Middle frontal gyrus (tissue), 1 donor: Measurements from ENCODE around the gene OR2T11.
"Not testable (repeated sequence)": the region's sequence is repeated elsewhere in the genome, so short reads cannot be mapped to it uniquely, and the experiment has no call there.

Source experiments
- DNase-seq: peaks from one replicate; pipeline ENCODE4 v3.0.0-alpha.2; 2015; ENCODE audit warnings: low spot score; ENCODE audit errors: extremely low spot score

The OR2T11 gene

GRCh38 chr1:248618878-248619277 is 16.0 kb downstream of the OR2T11 start:
- DNase-seq: no peak

- DNase-seq: no peak
Observed at GRCh38 chr1:248618119-248618518, 16.8 kb downstream of the OR2T11 start.

GRCh38 chr1:248613742-248614141 is 21.1 kb downstream of the OR2T11 start:
- no peak for DNase-seq

DNA sequence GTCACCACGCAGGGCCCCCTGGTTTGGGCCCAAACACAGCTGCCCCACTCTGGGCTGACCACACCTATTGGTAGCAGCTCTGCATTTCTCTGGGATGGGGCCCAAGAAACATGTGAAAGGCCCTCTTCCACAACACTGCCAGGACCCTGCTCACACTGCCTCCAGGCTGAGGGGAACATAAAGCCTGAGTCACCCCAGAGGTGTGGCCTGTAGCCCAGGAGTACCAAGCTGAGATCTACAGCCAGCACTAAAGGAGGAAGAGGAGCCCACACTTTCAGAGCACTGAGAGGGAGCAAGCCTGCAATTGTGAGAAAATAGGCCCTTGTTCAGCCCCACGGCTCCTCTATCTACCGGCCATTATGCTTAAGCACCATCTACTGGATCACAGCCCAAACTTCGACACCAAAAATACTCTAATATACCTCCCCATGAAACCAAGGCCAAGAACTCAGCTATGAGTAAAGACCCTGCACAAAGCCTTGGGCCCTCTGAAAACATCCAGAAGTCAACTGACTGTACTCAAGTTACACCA is 22.9 kb downstream of the OR2T11 start:
- DNase-seq: no peak

- no peak for DNase-seq
Observed at GRCh38 chr1:248610301-248610700, 24.6 kb downstream of the OR2T11 start.

- no peak for DNase-seq
Observed at GRCh38 chr1:248599396-248599795, 35.5 kb downstream of the OR2T11 start.

GRCh38 chr1:248597589-248597988 is 37.3 kb downstream of the OR2T11 start, which contains the start of gene OR2T10:
OR2T10 (minus strand) TSS chr1:248597700; CDS start chr1:248593768, 3,932 bp downstream.
- no peak for DNase-seq

DNA sequence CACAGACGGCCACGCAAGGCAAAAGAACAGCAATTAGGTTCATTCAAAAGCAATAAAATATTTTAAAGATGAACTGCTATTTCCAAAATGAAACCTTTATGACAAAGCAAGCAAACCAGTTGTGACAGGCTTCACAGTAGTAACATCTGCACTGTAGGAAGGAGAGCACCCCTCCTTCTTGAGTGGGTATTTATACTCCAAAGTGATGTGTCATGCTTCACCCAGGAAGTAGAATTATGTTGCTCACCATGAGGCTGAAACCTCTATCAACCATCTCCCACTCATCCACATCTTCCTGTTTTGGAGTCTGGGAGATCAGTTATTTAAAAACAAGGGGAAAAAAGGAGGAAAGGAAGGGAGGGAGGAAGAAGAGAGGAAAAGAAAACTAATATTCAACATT is 38.3 kb downstream of the OR2T11 start:
- DNase-seq: no peak

GRCh38 chr1:248593226-248593625 is 41.7 kb downstream of the OR2T11 start:
- DNase-seq: no peak

DNA sequence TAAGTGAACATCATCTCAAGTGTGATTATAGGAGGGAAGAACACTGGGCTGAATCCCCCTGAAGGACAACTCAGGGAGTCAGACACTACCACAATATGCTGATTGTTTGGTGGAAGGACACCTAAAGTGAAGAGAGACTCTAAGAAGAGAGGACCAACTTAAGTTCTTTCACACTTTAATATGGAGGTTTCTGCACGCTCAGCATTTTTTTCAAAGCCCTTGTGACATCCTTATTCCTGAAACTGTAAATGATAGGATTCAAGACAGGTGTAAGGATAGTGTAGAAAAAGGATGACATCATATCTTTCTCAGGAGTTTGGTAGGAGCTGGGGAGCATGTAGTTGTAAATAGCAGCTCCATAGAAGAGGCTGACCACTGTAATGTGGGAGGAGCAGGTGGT is 42.2 kb downstream of the OR2T11 start:
- DNase-seq: no peak

GRCh38 chr1:248590055-248590454 is 44.8 kb downstream of the OR2T11 start:
- no peak for DNase-seq

- no peak for DNase-seq
Observed at GRCh38 chr1:248589334-248589733, 45.6 kb downstream of the OR2T11 start.

- DNase-seq: no peak
Observed at GRCh38 chr1:248585266-248585665, 49.6 kb downstream of the OR2T11 start.

DNA sequence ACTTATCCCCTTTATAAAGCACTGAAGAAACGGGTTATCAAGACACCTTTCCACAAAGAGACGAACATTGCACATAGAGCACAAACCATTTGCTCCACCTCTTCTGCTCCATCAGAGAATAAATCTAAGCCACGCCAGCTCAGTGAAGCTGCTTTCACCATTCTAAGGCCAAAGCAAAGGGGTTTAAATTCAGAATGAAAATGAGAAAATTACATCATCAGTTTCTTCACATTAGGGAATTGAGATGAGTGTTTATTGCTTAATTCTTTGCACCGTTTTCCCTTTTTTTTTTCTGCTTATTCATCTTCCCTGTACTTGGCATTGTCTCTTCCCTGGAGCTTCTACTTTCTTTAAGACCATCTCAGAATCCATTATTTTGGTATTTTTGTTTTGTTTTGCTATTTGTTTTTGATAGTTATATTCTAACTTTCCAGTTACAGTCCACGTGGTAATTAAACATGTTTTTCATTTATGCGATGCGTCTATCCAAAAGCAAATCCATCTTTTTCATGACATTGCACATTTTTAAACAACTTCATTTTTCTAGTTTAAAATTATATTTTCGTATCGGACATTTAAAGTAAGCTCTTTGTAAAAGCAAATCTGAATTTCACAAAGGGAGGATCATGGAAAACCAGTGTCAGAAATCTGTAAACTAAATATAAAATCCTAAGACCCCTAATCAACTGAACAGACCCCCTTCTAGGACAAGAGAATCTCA is 58.5 kb downstream of the OR2T11 start:
- DNase-seq: no peak

DNA sequence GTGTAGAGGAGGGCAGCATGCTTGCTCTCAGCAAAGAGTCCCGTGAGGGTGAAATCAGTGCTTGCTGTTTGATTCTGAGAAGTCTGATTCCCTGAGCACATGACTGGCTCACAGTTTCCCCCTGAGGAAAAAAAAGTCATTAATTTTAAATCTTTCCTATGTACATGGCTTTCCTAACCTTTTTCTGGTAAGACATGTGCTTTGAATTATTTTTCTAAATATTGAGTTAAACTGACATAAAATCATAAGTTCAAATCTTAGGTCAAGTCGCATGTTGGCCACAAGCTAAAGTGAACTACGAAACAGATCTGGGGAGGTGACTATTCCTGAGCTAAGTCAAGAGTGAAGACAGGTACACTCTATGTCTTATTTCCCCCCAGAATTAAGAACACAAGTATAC is 60.2 kb downstream of the OR2T11 start, which contains the start of gene OR2T34:
TSS of gene OR2T34 (minus strand) at position 101 of the 400 bp plus-strand sequence. CDS start at position 101, 0 bp downstream.
- not testable (repeated sequence) for DNase-seq

GRCh38 chr1:248573856-248574255 is 61.0 kb downstream of the OR2T11 start:
- not testable (repeated sequence) for DNase-seq
